DND-41 (cell line): ENCODE measurements around the gene PTPRG.

Experiments
- CTCF ChIP-seq: IDR thresholded peaks from 2 replicates; pipeline ENCODE4 v1.5.1; 2012; ENCODE audit warnings: borderline replicate concordance, low read length, moderate library complexity, mild to moderate bottlenecking; ENCODE audit not compliant: poor library complexity, severe bottlenecking; ENCODE audit errors: extremely low read depth
- EZH2 ChIP-seq: IDR thresholded peaks from 3 replicates; pipeline ENCODE4 v1.6.1; 2012; ENCODE audit warnings: borderline replicate concordance, low read depth, mild to moderate bottlenecking, moderate library complexity, low read length, inconsistent platforms; ENCODE audit not compliant: severe bottlenecking

GRCh38 chr3:61634678-61635077 is 73.3 kb downstream of the PTPRG start:
- TF ChIP-seq EZH2, result no peak
- no peak for TF ChIP-seq CTCF
